Neural cell (in vitro differentiated cells): ENCODE results near the gene GRIN1.

Source experiments
- CTCF ChIP-seq: fragments of 450-650 bp; IDR thresholded peaks from 2 replicates; pipeline ENCODE4 v1.5.1; 2014; ENCODE audit warnings: antibody characterized with exemption, mild to moderate bottlenecking, moderate library complexity; ENCODE audit not compliant: poor library complexity, severe bottlenecking
- EP300 ChIP-seq: fragments of 450-650 bp; conservative IDR thresholded peaks from 2 replicates; pipeline ENCODE4 v1.6.1; 2014; ENCODE audit warnings: antibody characterized with exemption, mild to moderate bottlenecking, moderate library complexity; ENCODE audit not compliant: poor library complexity, severe bottlenecking
- EZH2 ChIP-seq: fragments of 200-600, 300-800 bp; shearing (Covaris generic), sonication (generic); IDR thresholded peaks from 2 replicates; pipeline ENCODE4 v1.6.1; 2014; ENCODE audit warnings: antibody characterized with exemption, low read length, borderline replicate concordance, mild to moderate bottlenecking; ENCODE audit not compliant: insufficient read depth, poor library complexity, severe bottlenecking
- POLR2AphosphoS5 ChIP-seq: IDR thresholded peaks from 2 replicates; pipeline ENCODE4 v1.6.1; 2012
- RAD21 ChIP-seq: fragments of 450-650 bp; conservative IDR thresholded peaks from 2 replicates; pipeline ENCODE4 v1.6.1; 2014; ENCODE audit warnings: antibody characterized with exemption, mild to moderate bottlenecking, moderate library complexity
- SMC3 ChIP-seq: fragments of 450-650 bp; conservative IDR thresholded peaks from 2 replicates; pipeline ENCODE4 v1.6.1; 2014; ENCODE audit warnings: antibody characterized with exemption, mild to moderate bottlenecking, moderate library complexity; ENCODE audit not compliant: poor library complexity
- TAF1 ChIP-seq: IDR thresholded peaks from 2 replicates; pipeline ENCODE4 v1.6.1; 2012; ENCODE audit warnings: low read depth
- TF ChIP-seq, protein P1 (sequence below): IDR thresholded peaks from 2 replicates; pipeline ENCODE4 v1.6.1; 2012; ENCODE audit warnings: borderline replicate concordance

- TF ChIP-seq EZH2 (no peak), RAD21 (no peak), CTCF (no peak), EP300 (no peak), POLR2AphosphoS5 (no peak), TAF1 (no peak), SMC3 (no peak)
- TF ChIP-seq, protein P1, sequence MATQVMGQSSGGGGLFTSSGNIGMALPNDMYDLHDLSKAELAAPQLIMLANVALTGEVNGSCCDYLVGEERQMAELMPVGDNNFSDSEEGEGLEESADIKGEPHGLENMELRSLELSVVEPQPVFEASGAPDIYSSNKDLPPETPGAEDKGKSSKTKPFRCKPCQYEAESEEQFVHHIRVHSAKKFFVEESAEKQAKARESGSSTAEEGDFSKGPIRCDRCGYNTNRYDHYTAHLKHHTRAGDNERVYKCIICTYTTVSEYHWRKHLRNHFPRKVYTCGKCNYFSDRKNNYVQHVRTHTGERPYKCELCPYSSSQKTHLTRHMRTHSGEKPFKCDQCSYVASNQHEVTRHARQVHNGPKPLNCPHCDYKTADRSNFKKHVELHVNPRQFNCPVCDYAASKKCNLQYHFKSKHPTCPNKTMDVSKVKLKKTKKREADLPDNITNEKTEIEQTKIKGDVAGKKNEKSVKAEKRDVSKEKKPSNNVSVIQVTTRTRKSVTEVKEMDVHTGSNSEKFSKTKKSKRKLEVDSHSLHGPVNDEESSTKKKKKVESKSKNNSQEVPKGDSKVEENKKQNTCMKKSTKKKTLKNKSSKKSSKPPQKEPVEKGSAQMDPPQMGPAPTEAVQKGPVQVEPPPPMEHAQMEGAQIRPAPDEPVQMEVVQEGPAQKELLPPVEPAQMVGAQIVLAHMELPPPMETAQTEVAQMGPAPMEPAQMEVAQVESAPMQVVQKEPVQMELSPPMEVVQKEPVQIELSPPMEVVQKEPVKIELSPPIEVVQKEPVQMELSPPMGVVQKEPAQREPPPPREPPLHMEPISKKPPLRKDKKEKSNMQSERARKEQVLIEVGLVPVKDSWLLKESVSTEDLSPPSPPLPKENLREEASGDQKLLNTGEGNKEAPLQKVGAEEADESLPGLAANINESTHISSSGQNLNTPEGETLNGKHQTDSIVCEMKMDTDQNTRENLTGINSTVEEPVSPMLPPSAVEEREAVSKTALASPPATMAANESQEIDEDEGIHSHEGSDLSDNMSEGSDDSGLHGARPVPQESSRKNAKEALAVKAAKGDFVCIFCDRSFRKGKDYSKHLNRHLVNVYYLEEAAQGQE, result no peak
Measured at GRCh38 chr9:137089232-137089947, 49.6 kb upstream of the GRIN1 start.
